ENCODE results near the gene LRRC75B.

The LRRC75B gene

DNA sequence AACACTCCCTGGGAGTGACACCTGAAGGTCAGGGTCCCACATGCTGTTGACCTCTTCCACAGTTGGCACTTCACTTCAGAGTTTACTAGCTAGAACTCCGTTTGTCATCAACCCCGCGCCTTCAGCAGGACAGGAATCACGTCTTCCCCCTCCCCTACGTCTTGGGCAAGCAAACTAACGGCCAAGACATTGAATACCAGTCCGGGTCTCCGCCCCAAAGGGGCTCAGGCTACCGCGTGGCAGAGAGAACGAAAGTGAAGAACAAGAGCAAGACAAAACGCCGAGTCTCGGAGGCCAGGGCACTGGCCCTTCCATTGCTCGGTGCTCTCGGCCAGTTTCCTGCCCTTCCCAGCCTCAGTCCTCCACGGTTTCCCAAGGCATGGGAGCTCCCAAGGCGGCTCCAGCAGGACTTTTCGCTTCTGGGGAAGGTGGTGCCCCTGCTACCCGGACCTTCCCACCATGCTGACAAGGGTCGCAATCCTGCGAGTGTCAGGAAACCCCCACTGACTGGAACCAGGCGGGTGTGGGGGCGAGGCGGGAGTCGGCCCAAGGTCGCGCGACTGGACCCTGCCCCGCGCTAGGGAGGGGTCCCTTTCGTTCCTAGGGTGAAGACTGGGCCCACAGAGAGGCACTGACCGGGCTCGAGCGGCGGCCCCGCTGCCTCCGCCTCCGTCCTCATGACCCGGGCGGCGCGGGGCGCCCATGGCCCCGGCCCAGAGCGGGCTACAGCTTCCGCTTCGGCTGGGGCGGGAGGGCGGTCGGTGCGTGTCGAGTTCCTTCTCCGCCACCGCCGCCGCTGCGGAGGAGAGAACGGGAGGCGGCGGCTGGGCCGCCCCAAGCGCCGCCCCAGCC is 38.3 kb downstream of the LRRC75B start, which contains the start of gene GUCD1:
Gene GUCD1, minus strand, starts transcription at position 826 of the 852 bp plus-strand sequence. Its CDS starts 147 bp downstream, at position 679.
- TF ChIP-seq POLR2AphosphoS5 (IDR thresholded peaks at IDR 0.05; ENCODE audit: low read depth, low read length) (no peak; the same call in 1 of the 2 replicates), SIN3A (IDR thresholded peaks at IDR 0.05; ENCODE audit: borderline replicate concordance, insufficient read depth, low read length) (no peak), FOXP2 (optimal IDR thresholded peaks at IDR 0.05; ENCODE audit: borderline replicate concordance, extremely low read depth, extremely low read length, insufficient read depth) (no peak)

DNA sequence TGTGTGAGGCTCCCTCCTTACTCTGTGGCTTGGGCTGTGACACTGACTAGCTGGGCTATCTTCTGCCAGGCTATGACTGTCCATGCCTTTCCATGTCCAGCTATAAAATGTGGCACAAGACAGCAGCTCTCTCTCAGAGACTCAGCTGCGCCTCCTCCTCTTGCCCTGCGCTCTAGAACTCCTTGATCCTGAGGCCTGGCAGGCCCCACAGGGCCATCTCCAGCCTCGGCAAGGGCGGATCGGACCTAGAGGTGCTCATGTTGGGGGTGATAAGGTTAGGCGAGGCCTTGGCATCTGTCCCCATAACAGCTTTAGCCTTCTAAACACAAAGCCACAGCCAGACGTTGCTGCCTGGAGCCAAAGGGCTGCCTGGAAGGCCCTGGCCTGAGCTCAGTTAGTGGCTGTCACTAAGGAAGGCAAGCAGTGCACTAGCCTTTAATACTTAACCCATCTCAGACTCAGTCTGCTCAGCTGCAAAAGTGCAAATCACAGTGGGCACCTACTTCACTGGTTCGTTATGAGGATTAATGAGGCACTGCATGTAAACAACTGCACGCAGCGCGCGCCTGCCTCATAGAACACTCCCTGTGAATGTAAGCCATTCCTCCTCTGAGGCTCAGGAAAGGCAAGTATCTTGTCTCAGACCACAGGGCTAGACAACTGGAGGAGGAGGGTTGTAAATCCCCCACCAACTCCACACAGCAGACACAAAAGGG is 39.1 kb downstream of the LRRC75B start:
- no peak for TF ChIP-seq SIN3A (IDR thresholded peaks at IDR 0.05; ENCODE audit: borderline replicate concordance, insufficient read depth, low read length)
- no peak for TF ChIP-seq FOXP2 (optimal IDR thresholded peaks at IDR 0.05; ENCODE audit: borderline replicate concordance, extremely low read depth, extremely low read length, insufficient read depth)
- TF ChIP-seq, protein P1, sequence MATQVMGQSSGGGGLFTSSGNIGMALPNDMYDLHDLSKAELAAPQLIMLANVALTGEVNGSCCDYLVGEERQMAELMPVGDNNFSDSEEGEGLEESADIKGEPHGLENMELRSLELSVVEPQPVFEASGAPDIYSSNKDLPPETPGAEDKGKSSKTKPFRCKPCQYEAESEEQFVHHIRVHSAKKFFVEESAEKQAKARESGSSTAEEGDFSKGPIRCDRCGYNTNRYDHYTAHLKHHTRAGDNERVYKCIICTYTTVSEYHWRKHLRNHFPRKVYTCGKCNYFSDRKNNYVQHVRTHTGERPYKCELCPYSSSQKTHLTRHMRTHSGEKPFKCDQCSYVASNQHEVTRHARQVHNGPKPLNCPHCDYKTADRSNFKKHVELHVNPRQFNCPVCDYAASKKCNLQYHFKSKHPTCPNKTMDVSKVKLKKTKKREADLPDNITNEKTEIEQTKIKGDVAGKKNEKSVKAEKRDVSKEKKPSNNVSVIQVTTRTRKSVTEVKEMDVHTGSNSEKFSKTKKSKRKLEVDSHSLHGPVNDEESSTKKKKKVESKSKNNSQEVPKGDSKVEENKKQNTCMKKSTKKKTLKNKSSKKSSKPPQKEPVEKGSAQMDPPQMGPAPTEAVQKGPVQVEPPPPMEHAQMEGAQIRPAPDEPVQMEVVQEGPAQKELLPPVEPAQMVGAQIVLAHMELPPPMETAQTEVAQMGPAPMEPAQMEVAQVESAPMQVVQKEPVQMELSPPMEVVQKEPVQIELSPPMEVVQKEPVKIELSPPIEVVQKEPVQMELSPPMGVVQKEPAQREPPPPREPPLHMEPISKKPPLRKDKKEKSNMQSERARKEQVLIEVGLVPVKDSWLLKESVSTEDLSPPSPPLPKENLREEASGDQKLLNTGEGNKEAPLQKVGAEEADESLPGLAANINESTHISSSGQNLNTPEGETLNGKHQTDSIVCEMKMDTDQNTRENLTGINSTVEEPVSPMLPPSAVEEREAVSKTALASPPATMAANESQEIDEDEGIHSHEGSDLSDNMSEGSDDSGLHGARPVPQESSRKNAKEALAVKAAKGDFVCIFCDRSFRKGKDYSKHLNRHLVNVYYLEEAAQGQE (IDR thresholded peaks at IDR 0.05; ENCODE audit: insufficient read depth in 1 of 2, low read depth in 2 of 2, low read length in 2 of 2), result no peak
- no peak for TF ChIP-seq POLR2AphosphoS5 (IDR thresholded peaks at IDR 0.05; ENCODE audit: low read depth, low read length)
- no peak for TF ChIP-seq TAF1 (IDR thresholded peaks at IDR 0.05; ENCODE audit: borderline replicate concordance, insufficient read depth, low read length)

GRCh38 chr22:24550902-24551435 is 41.9 kb downstream of the LRRC75B start:
- TF ChIP-seq, protein P1 (IDR thresholded peaks at IDR 0.05; ENCODE audit: insufficient read depth in 1 of 2, low read depth in 2 of 2, low read length in 2 of 2), result no peak
- TF ChIP-seq POLR2AphosphoS5 (IDR thresholded peaks at IDR 0.05; ENCODE audit: low read depth, low read length) (no peak), FOXP2 (optimal IDR thresholded peaks at IDR 0.05; ENCODE audit: borderline replicate concordance, extremely low read depth, extremely low read length, insufficient read depth) (no peak), TAF1 (IDR thresholded peaks at IDR 0.05; ENCODE audit: borderline replicate concordance, insufficient read depth, low read length) (no peak), SIN3A (IDR thresholded peaks at IDR 0.05; ENCODE audit: borderline replicate concordance, insufficient read depth, low read length) (no peak)

DNA sequence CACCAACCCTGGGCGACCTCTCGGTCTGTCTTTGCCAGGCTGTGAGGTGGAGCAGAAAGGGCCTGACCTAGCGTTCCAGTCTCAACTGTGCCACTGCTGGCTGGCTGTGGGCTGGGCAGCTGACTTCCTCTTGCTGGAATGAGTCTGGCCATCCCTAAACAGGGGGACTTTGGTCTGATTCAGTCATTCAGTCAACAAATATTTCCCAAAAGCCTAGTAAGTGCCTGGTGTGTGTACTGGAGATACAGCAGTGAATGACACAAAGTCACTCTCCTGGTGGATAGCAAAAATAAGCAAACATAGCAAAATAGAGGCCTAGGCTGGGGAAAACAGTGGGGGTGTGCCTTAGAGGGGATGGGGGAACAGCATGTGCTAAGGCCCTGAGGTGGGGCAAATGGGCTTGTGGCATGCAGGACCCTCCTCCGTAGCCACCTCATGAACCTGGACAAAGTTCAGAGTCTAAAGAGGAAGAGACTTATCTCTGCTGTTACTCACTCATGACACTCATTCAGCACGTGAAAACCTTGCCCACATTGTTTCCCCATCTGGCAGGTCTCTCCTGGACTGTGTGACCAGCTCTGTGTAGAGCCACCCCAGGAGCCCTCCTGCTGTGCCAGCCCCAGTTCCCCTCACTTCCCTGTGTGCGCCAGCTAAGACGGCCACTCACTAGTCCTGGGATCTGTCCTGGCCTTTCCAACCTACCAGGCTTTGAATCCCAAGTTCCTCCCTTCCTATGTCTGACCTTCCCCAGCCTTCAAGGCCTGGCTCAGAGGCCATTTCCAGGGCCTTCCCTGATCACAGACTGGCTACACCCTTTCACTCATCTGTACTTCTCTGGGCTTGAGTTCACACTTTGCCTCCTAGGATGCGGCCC is 42.6 kb downstream of the LRRC75B start:
- TF ChIP-seq TAF1 (IDR thresholded peaks at IDR 0.05; ENCODE audit: borderline replicate concordance, insufficient read depth, low read length), result no peak
- no peak for TF ChIP-seq POLR2AphosphoS5 (IDR thresholded peaks at IDR 0.05; ENCODE audit: low read depth, low read length)
- no peak for TF ChIP-seq FOXP2 (optimal IDR thresholded peaks at IDR 0.05; ENCODE audit: borderline replicate concordance, extremely low read depth, extremely low read length, insufficient read depth)
- TF ChIP-seq, protein P1 (IDR thresholded peaks at IDR 0.05; ENCODE audit: insufficient read depth in 1 of 2, low read depth in 2 of 2, low read length in 2 of 2), result no peak
- TF ChIP-seq SIN3A (IDR thresholded peaks at IDR 0.05; ENCODE audit: borderline replicate concordance, insufficient read depth, low read length), result no peak

All from PFSK-1 (cell line).